GM18858 (cell line): Measurements from ENCODE around the gene RAD23B.

ENCODE experiments used
- ATAC-seq: cut with Tn5 transposase; IDR thresholded peaks from one replicate; pipeline ENCODE4 v1.9.1; 2021; ENCODE audit not compliant: unreplicated experiment

Gene RAD23B

GRCh38 chr9:107333363-107333762 lies 50.3 kb downstream of the RAD23B start:
- no peak for ATAC-seq

DNA sequence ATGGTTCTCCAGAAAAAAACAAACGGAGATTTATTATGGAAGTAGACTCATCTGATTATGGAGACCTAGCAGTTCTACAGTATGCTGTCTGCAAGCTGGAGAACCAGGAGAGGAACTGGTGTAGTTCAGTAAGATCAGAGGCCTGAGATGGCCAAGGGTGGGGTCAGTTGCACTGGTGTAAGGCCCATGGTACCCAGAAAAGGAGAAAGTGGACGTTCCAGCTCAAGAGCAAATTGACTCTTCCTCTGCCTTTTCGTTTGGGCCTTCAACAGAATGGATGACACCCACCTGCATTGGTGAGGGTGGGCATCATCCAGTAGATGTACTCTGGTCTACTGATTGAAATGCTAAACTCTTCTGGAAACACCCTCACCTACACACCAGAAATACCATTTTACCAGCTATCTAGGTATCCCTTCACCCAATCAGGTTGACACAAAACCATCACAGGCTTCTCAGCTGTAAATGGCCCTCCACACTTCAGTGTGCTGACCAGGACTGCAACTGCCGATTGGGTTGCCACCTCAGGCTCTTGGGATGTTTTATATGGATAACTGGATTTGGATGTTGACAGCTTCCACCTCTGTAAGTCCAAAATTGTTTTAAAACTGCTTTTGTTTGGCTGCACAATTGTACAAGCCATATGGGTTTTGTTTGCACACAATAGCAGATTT lies 51.2 kb downstream of the RAD23B start:
- no peak for ATAC-seq

DNA sequence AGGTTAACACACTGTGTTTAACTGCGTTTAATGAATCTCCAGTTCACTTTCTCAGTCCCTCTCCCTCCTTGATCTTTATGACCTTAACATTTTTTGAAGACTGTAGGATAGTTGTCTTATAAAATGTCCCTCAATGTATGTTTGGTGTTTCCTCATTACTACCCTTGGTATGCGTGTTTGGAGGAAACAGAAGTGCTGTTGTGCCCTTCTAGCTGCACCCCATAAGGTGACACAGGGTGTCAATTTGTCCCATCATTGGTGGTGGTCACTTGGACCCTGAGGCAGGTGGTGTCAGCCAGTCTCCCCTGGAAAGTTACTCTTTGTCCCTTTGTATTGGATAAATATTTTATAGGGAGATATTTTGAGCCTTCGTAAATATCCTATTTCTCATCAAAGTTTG lies 52.3 kb downstream of the RAD23B start:
- no peak for ATAC-seq

- no peak for ATAC-seq
Measured at GRCh38 chr9:107336718-107337360, 53.8 kb downstream of the RAD23B start.

GRCh38 chr9:107337676-107338590 lies 54.9 kb downstream of the RAD23B start:
- no peak for ATAC-seq

DNA sequence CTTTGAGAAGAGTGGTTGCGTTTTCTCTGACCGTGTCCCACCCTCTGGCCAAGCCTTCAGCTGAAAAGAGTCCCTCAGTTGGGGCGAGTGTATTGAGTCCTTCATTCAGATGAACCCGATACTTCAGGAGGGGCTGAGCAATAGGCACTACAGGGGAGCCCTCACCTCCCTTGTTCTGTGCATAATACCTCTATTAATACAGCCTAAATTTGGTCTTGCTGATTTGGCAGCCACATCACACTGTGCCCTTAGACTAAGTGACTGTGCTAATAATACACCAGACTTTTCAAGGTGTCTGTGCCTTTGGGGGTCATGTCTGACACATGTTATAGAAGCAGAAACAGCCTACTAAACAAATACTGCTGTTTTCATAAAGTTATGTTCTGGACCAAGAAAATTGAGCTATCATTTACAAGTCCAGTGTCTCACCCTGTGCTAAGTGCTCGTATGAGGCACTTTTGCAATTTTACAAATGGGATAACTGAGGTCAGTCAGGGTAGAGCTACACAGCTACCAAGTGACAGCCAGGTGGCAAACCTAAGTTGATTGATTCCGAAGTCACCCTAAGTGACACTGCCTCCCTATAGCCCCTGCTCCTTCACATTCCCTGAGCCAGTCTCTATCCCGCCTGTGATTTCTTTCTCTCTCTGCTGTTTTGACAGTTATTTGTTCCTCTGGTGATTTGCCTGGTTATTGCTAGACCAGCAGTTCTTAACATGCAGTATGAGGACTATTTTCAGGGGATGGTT lies 56.0 kb downstream of the RAD23B start:
- ATAC-seq = no peak

DNA sequence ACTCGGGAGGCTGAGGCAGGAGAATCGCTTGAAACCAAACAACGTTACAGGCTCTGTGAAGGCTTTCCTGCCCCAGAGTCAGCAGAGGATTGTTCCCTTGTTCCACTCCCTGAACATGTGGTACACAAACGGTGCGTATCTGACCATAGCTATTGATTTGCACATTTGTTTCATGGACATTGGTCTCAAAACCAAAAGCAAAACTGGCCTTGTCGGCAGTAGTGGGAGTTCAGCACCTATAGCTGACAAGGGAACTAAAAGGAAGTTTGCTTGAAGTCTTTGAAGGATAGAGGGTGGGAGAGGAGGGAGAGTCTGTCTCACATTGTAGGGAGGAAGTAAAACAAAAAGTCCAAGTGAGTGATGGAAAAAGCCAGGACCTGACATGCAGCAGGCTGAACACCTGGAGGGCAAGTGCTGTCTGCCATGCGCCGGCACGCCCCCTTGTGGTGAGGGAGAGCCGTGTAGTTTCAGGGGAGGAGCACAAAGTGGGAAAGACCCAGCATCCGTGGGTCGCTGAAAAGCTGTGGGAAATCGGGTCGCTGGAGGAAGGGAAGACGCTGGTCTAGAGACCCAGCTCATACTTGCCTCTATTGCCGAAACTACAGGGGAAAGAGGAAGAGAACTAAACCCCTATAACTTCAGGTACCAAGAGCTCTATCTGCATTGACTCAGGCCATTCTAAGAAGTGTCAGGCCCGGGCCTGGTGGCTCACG lies 58.0 kb downstream of the RAD23B start:
- peak; percentile 67 for ATAC-seq

GRCh38 chr9:107342476-107343161 lies 59.5 kb downstream of the RAD23B start:
- ATAC-seq = no peak

DNA sequence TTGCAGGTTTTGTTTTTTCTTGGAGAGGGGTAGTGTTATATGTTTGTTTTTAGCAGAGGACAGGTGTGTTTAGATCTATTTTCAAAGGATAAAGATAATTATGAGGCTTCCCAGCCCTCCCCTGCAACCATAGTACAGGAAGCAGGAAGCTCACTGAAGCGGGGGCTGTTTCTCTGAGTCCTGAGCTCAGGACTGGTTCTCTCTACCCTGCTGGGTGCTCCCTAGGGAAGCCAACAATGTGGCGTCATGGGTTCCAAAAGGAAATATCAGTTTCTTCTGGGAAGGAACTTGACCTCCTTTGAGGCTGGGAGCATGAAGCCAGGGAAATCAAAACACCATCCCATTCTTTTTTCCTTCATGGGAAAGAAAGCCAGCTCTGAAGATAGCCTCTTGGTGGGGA lies 62.2 kb downstream of the RAD23B start:
- no peak for ATAC-seq

- ATAC-seq = no peak
Measured at GRCh38 chr9:107348836-107349235, 65.8 kb downstream of the RAD23B start.

GRCh38 chr9:107350443-107350842 lies 67.4 kb downstream of the RAD23B start:
- no peak for ATAC-seq

GRCh38 chr9:107351382-107352045 lies 68.4 kb downstream of the RAD23B start:
- ATAC-seq = no peak

DNA sequence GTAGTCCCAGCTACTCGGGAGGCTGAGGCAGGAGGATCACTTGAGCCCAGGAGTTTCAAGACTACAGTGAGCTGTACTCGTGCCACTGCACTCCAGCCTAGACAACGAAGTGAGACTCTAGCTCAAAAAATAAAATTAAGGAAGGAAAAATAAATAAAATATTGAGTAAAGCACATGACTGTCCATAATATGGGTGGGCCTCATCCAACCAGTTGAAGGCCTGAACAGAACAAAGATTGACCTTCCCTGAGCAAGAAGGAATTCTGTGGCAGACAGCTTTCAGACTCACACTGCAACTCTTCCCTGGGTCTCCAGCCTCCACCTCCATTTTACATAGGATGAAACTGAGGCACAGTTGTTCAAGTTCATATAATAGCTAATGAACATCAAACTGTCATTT lies 72.3 kb downstream of the RAD23B start:
- ATAC-seq = no peak

DNA sequence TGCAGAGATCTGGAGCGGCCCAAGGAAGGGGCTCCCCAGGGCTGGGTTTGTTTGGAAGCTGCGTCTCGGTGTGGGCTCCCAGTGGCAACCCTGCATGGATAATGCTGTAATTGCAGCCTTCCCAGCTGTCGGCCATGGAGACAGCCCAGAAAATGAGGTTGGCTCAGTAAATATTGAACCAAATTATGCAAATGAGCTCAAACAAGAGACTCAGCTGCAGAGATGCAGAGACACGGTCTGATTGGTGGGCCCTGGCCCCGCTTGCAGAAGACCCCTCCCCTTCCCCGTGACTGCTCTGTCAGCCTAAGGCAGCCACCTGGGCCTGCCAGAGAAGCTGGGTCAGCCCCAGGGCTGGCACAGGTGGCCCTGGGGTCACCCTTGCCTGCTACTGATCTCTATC lies 75.9 kb downstream of the RAD23B start:
- ATAC-seq = no peak

- ATAC-seq = no peak
Measured at GRCh38 chr9:107360098-107360497, 77.0 kb downstream of the RAD23B start.

- no peak for ATAC-seq
Measured at GRCh38 chr9:107361816-107362215, 78.7 kb downstream of the RAD23B start.

GRCh38 chr9:107363516-107364152 lies 80.6 kb downstream of the RAD23B start:
- ATAC-seq = no peak

- no peak for ATAC-seq
Measured at GRCh38 chr9:107367727-107368502, 84.8 kb downstream of the RAD23B start.
